ENCODE data around the gene ZCCHC4.

Gene ZCCHC4

DNA sequence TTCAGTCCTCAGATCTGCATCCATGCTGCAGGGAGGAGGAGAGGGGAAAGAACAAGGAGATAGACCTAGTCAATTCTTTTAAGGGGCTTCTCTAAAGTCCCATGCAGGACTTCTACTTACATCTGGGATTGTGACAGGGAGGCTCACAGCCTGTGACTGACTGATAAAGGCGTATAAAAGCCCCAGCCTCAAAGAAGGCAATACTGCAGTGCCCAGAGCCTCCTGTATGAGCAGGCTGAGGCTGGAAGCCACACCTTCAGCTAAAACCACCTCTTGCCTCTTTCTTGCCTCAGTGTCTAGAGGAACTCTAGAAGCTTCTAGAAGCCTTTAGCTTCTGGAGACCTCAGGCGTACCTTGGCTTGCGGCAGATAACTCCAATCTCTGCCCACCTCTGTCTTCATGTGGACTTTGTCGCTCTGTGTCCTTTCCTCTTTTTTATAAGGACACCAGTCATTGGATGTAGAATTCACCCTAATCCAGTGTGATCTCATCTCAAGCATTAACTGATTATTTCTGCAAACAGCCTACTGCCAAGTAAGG lies 6.0 kb upstream of the ZCCHC4 start:
- H3K9me3 ChIP-seq (ENCODE audit: low read length) = no peaks in the 10 kb centered on the region

DNA sequence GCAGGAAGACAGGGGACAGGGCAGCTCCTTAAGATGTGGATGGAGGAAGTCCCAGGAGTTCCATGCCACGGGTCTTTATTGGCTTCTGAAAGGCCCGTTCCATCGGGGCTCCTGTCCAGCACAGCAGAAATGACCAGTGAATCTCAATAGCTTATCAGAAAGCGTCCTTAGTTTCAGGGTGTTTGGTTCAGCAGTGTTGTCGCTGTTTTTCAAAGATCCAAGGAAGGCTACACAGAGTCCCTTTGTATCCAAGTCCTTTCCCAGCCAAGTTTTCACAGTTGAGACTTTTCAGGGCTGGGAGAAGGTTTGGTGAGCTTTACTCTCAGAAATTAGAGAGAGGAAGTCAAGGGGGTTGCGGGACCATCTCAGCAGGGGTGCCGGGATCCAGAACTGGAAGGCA lies 5.0 kb upstream of the ZCCHC4 start:
- no peak overlapping the region for H3K4me2 ChIP-seq (ENCODE audit: low read length)
- H4K20me1 ChIP-seq (ENCODE audit: insufficient read depth, low read length) = no peaks in the 10 kb centered on the region
- H3K9me2 ChIP-seq (ENCODE audit: low read depth, low read length) = no peaks in the 10 kb centered on the region
- no peaks in the 10 kb centered on the region for H3F3A ChIP-seq (ENCODE audit: insufficient read depth, low read length)
- no peaks in the 10 kb centered on the region for H3K36me3 ChIP-seq (ENCODE audit: insufficient read depth, low read length)
- no peak for TF ChIP-seq EZH2 (IDR thresholded peaks at IDR 0.05; ENCODE audit: borderline replicate concordance, low read length)
- H3K79me2 ChIP-seq (ENCODE audit: insufficient read depth, low read length) = no peaks in the 10 kb centered on the region
- H3K9ac ChIP-seq (ENCODE audit: low read length) = no peak overlapping the region
- peaks cover 19% of the 10 kb centered on the region for H3K4me1 ChIP-seq (ENCODE audit: insufficient read depth, low read length, severe bottlenecking)
- no peak overlapping the region for H3K27ac ChIP-seq (ENCODE audit: low read depth, low read length, poor library complexity, severe bottlenecking)
- no peak overlapping the region for H2AFZ ChIP-seq (ENCODE audit: low read length)
- H3K9me3 ChIP-seq (ENCODE audit: low read length) = no peaks in the 10 kb centered on the region
- no peak overlapping the region for H3K4me3 ChIP-seq (ENCODE audit: low read depth, low read length, poor library complexity, severe bottlenecking)
- H3K27me3 ChIP-seq (ENCODE audit: insufficient read depth, low read length) = no peaks in the 10 kb centered on the region

More for the DNA sequence above, 6.0 kb upstream of the ZCCHC4 start:
- TF ChIP-seq CTCF (IDR thresholded peaks at IDR 0.05; ENCODE audit: low read length) (no peak), EZH2 (IDR thresholded peaks at IDR 0.05; ENCODE audit: borderline replicate concordance, low read length) (no peak)
- H3K79me2 ChIP-seq (ENCODE audit: insufficient read depth, low read length) = no peaks in the 10 kb centered on the region
- H3K36me3 ChIP-seq (ENCODE audit: insufficient read depth, low read length) = no peaks in the 10 kb centered on the region
- H3K4me1 ChIP-seq (ENCODE audit: insufficient read depth, low read length, severe bottlenecking) = peaks cover 14% of the 10 kb centered on the region
- no peaks in the 10 kb centered on the region for H3K27me3 ChIP-seq (ENCODE audit: insufficient read depth, low read length)
- H3F3A ChIP-seq (ENCODE audit: insufficient read depth, low read length) = no peaks in the 10 kb centered on the region
- no peak overlapping the region for H3K27ac ChIP-seq (ENCODE audit: low read depth, low read length, poor library complexity, severe bottlenecking)
- H4K20me1 ChIP-seq (ENCODE audit: insufficient read depth, low read length) = no peaks in the 10 kb centered on the region
- H2AFZ ChIP-seq (ENCODE audit: low read length) = no peak overlapping the region
- H3K4me3 ChIP-seq (ENCODE audit: low read depth, low read length, poor library complexity, severe bottlenecking) = no peak overlapping the region
- no peak overlapping the region for H3K4me2 ChIP-seq (ENCODE audit: low read length)
- H3K9me2 ChIP-seq (ENCODE audit: low read depth, low read length) = no peaks in the 10 kb centered on the region
- no peak overlapping the region for H3K9ac ChIP-seq (ENCODE audit: low read length)

GRCh38 chr4:25308306-25308705 lies 4.3 kb upstream of the ZCCHC4 start:
- Histone ChIP-seq H2AFZ (ENCODE audit: low read length) (no peak overlapping the region), H3K9ac (ENCODE audit: low read length) (no peak overlapping the region), H3K36me3 (ENCODE audit: insufficient read depth, low read length) (no peaks in the 10 kb centered on the region), H4K20me1 (ENCODE audit: insufficient read depth, low read length) (no peaks in the 10 kb centered on the region), H3K27me3 (ENCODE audit: insufficient read depth, low read length) (no peaks in the 10 kb centered on the region), H3K27ac (ENCODE audit: low read depth, low read length, poor library complexity, severe bottlenecking) (no peak overlapping the region), H3K9me2 (ENCODE audit: low read depth, low read length) (no peaks in the 10 kb centered on the region), H3K4me1 (ENCODE audit: insufficient read depth, low read length, severe bottlenecking) (peaks cover 21% of the 10 kb centered on the region), H3F3A (ENCODE audit: insufficient read depth, low read length) (no peaks in the 10 kb centered on the region), H3K79me2 (ENCODE audit: insufficient read depth, low read length) (no peaks in the 10 kb centered on the region), H3K9me3 (ENCODE audit: low read length) (no peaks in the 10 kb centered on the region), H3K4me2 (ENCODE audit: low read length) (no peak overlapping the region), H3K4me3 (ENCODE audit: low read depth, low read length, poor library complexity, severe bottlenecking) (no peak overlapping the region)
- no peak for TF ChIP-seq EZH2 (IDR thresholded peaks at IDR 0.05; ENCODE audit: borderline replicate concordance, low read length)
- no peak for TF ChIP-seq CTCF (IDR thresholded peaks at IDR 0.05; ENCODE audit: low read length)

DNA sequence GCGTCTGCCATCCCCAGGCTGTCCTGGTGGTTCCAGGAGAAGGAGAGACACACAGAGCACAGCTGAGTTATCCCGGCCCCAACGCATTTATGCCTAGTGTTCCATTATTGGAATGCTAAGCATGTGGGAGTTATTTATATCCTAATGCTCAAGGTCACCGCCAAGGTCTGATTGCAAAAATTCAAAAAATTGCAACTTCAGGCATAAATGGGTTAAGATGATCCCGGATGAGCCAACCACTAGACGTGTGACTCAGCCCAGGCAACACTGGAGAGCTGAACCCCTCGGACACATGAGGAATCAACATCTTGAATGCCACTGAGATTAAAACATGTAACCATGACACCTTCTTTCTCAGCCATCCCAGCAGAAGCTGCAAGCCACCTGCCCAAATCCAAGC lies 3.8 kb upstream of the ZCCHC4 start:
- H2AFZ ChIP-seq (ENCODE audit: low read length) = no peak overlapping the region
- H3K27me3 ChIP-seq (ENCODE audit: insufficient read depth, low read length) = no peaks in the 10 kb centered on the region
- H4K20me1 ChIP-seq (ENCODE audit: insufficient read depth, low read length) = no peaks in the 10 kb centered on the region
- H3K9me2 ChIP-seq (ENCODE audit: low read depth, low read length) = no peaks in the 10 kb centered on the region
- no peak for TF ChIP-seq EZH2 (IDR thresholded peaks at IDR 0.05; ENCODE audit: borderline replicate concordance, low read length)
- no peak for TF ChIP-seq CTCF (IDR thresholded peaks at IDR 0.05; ENCODE audit: low read length)
- no peak overlapping the region for H3K4me2 ChIP-seq (ENCODE audit: low read length)
- no peaks in the 10 kb centered on the region for H3K79me2 ChIP-seq (ENCODE audit: insufficient read depth, low read length)
- H3K4me3 ChIP-seq (ENCODE audit: low read depth, low read length, poor library complexity, severe bottlenecking) = no peak overlapping the region
- no peaks in the 10 kb centered on the region for H3K9me3 ChIP-seq (ENCODE audit: low read length)
- no peaks in the 10 kb centered on the region for H3F3A ChIP-seq (ENCODE audit: insufficient read depth, low read length)
- no peaks in the 10 kb centered on the region for H3K36me3 ChIP-seq (ENCODE audit: insufficient read depth, low read length)
- H3K27ac ChIP-seq (ENCODE audit: low read depth, low read length, poor library complexity, severe bottlenecking) = no peak overlapping the region
- H3K9ac ChIP-seq (ENCODE audit: low read length) = no peak overlapping the region
- H3K4me1 ChIP-seq (ENCODE audit: insufficient read depth, low read length, severe bottlenecking) = peaks cover 24% of the 10 kb centered on the region
